HG02678 (cell line): Measurements from ENCODE around the gene PRKAR1B.
"Not testable (repeated sequence)": the region's sequence is repeated elsewhere in the genome, so short reads cannot be mapped to it uniquely, and the experiment has no call there.

Experiments used
- ATAC-seq: cut with Tn5 transposase; IDR thresholded peaks from one replicate; pipeline ENCODE4 v1.9.1; 2021; ENCODE audit warnings: mild to moderate bottlenecking, moderate library complexity; ENCODE audit not compliant: unreplicated experiment

Gene PRKAR1B

GRCh38 chr7:628826-629225 is 98.3 kb downstream of the PRKAR1B start:
- ATAC-seq: no peak

GRCh38 chr7:628402-628763 is 98.7 kb downstream of the PRKAR1B start:
- no peak for ATAC-seq

- no peak for ATAC-seq
These were observed 99.2 kb downstream of the PRKAR1B start for GRCh38 chr7:627661-628401.

- ATAC-seq: no peak
These were observed 101.6 kb downstream of the PRKAR1B start for GRCh38 chr7:625376-625971.

DNA sequence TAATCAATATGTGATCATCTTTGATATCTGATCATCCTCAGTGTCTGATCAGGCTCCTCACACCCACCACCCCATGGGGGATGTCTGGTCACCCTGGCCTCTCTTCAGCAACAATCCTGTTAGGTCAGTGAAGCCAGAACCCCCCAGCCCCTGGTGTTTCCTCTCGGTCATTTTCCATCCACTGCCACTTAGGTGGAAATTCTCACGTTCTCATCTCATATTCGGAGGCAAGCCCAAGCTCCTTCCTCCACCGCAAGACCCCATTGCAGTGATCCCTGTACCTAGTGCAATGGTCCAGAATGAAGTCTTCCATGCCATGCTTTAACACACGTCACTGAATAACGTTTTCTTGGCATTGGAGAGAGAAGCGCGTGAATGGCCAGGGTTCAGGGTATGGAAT is 103.6 kb downstream of the PRKAR1B start:
- no peak for ATAC-seq

DNA sequence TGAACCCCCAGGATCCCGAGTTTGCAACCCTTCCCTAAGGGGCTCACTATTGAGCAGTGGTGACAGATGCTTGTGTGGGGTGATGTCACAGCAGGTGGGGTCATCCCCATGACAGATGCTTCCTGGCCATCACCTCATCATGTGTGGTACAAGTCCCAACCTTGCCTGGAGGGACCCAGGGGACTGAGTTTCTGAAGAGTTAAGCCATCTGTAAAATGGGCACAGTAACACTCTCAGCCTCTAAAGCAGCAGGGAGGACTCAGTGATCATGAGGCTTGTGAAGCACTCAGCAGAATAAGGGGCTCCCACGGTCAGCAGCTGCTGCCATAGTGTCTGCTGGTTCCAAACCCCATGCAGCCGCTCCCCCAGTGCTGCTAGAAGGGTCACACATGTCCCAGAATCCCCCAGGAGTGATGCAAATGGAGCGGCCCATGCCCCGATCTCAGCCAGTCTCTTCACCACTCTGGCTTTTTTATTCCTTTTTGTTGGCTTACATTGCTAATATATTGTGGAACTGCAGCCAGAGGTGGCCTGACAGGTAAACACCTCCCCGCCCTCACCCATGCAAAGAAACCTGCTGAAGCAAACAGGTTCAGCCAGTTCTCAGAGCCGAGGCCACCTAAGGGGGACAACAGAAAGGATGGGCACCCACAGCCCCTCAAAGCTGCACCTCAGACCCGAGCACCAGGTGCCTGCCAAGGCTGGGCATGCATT is 105.4 kb downstream of the PRKAR1B start:
- ATAC-seq: no peak

- ATAC-seq: no peak
These were observed 106.2 kb downstream of the PRKAR1B start for GRCh38 chr7:620885-621284.

- ATAC-seq: no peak
These were observed 107.0 kb downstream of the PRKAR1B start for GRCh38 chr7:620056-620455.

- no peak for ATAC-seq
These were observed 107.7 kb downstream of the PRKAR1B start for GRCh38 chr7:619368-619840.

- ATAC-seq: no peak
These were observed 108.3 kb downstream of the PRKAR1B start for GRCh38 chr7:618539-619367.

GRCh38 chr7:617614-618538 is 109.2 kb downstream of the PRKAR1B start:
- no peak for ATAC-seq

DNA sequence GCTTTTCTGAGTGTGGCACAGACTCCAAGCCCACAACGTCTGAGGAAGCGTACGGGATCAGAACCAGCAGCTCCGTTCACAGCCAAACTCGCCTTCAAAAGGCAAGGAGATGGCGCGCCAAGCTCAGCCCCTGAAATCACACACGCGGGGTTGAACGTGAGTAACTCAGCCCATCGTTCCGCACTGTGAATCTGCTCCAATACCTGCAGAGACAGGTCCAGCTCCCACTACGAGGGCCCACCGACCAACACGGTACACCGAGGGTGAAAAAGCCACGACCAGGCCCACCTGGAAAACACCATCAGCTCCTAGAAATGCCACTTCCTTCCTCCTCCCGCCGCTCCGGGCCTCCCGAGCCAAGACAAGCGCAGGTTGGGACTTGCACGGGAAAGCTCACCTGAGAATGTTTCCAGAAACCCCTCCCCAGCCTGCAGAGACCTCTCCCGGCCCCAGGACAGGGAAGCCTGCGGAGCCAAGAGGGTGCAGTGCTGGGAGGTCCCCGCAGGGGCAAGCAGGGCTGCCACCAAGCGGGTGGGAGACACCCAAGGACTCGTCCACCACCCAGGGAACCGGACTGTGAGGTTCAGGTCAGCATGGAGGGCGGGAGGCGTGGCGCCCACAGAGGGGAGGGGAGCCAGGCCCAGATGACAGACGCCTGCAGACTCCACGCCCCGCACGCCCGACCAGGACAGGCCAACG is 113.5 kb downstream of the PRKAR1B start:
- ATAC-seq: no peak

DNA sequence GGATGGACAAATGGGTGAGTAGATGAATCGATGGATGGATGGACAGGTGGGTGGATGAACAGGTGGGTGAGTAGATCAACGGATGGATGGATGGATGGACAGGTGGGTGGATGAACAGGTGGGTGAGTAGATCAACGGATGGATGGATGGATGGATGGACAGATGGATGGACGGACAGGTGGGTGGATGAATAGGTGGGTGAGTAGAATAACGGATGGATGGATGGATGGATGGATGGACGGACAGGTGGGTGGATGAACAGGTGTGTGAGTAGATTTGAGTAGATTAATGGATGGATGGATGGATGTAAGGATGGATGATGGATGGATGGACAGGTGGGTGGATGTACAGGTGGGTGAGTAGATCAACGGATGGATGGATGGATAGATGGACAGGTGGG is 115.2 kb downstream of the PRKAR1B start:
- ATAC-seq: not testable (repeated sequence)

DNA sequence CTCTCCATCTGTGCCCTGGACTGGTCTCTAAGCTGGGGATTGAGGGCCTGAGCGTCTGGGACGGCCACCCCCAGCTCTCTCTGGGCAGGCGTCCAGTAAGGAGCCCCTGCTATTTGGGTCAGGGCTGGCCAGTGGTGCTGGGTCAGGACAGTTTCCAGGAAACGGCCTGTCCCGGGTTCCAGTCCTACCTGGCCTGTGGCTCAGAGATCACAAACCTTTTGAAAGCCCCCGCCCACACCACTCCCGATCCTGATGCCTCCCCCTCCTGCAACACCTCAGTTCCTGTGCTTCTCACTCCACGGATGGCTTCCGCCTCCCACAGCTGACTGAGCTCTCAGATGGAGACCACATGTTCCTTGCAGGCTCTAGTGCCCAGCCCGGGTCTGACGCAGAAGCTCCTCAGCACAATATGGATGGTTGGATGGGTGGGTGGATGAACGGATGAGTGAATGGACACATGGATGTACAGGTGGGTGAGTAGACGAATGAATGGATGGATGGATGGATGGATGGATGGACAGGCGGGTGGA is 115.7 kb downstream of the PRKAR1B start:
- ATAC-seq: no peak

DNA sequence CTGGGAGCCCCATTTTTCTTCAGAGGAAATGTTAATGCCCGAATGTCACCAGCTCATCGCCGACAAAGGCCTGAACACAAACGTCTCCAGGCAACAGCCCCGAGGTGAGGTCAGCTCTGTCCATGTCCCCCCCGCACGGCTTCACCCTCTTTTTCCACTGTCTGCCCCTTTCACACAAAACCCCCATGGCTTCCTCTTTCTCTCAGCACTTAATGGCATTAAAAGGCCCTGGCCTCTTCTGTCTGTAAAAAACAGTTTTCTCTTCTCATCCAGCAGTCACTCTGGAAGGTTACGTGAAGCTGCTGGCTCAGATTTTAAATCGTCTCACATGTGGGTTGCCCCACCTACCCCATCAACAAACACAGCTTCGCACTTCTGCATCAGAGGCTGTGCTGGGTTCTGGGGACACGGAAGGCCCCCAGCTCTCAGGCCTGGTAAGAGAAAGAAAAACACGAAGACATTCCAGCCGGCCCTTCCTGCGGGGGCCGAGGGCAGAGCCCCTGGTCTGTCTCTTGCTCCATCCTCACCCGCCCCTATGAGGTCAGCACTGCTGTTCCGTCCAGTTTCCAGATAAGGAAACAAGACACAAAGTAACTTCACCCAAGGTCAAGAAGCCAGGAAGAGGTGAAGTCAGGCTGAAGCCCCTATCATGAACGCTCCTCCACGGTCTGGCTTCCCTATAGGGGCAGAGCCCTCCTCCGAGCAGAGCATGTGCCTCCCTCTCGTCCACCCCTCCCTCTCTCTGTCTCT is 116.4 kb downstream of the PRKAR1B start:
- ATAC-seq: no peak

DNA sequence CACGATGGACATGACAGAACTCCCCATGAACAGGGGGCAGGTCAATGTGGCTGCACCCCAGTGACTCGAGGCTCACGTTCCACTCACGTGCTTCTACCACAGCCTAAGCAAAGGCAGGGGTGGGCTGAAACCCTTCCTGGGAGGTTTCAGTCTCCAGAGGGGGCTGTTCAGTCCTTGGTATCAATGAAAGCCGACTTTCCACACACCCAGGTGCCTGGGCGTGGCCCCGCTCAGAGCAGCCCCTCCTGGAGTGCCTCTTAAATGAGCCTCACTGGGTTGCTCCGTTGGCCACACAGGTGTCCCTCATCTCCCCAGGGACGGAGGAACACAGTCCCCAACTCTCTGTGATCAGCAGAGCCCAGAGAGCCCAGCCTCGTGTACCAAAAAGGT is 116.9 kb downstream of the PRKAR1B start:
- no peak for ATAC-seq

GRCh38 chr7:609365-609764 is 117.7 kb downstream of the PRKAR1B start:
- no peak for ATAC-seq

- no peak for ATAC-seq
These were observed 118.1 kb downstream of the PRKAR1B start for GRCh38 chr7:608954-609353.

DNA sequence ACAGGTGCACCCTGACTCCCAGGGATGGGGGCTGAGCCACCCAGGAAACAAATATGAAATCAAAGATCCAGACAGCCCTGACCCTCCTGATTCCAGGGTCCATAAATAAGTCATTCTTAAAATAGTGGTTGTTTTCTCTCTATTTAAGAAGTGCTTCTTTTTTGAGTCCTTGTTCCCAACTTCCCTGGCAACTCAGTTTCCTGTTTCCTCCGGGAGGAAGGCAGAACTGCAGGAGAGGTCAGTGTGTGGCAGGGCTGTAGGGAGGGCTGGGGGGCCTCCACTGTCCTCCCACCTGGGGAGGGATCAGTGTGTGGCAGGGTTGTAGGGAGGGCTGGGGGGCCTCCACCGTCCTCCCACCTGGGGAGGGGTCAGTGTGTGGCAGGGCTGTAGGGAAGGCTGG is 118.7 kb downstream of the PRKAR1B start:
- ATAC-seq: no peak
